HUDEP-2 (cell line): ENCODE results near the gene FKBP7.
A peak's percentile ranks its signal among the peaks of the same experiment; 100 is the strongest.
"Not testable (repeated sequence)": the region's sequence is repeated elsewhere in the genome, so short reads cannot be mapped to it uniquely, and the experiment has no call there.

ENCODE experiments used
- DNase-seq, 76 experiments: peaks; one replicate each; lab custom pipeline; 2025; ENCODE audit not compliant: unreplicated experiment in 76 of 76; lab: John Stamatoyannopoulos, UW

The FKBP7 gene

DNA sequence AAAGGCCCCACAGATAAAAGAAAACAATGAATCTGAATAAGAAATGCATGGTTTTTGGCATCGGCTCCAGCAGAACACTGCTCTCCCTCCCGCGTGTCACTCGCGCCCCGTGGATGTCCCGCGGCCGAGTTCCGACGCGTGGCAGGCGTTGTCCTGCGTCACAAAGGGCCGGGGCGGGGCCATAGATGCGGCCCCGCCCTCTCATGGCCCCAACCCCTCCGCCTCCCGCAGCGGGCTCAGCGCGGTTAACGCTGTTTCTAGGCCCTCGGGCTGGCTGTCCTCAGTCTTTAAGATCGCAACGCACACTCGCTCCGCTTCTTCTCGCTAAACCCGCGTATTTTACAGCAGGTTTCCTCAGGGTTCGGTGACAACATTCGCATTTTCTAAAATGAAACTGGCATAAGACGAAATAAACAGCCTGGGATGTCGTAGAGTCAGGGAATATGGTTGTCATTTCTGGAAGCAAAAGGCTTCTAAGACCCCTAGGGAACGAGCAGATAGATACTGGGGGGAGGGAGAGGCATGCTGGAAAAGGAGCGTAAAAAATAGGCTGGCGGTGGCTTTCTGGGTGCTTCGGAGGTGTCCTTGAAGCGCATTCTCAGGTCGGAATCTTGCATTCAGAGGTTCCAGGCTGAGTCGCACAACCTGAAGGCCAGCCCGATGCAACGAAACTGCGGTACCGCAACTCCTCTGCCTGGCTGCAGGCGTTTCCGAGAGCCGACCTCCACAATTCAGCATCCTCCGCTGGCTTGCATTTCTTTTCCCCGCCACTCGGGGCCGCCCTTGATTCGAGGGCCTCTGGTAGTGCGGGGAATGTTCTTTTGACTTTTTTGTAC, at the start of gene FKBP7:
Gene FKBP7, minus strand, starts transcription at position 162 of the 836 bp plus-strand sequence. Its CDS starts 101 bp downstream, at position 61.
- DNase-seq: peak in 72 of 76 experiments; percentile 3 to 81 (median 64)

- no peak for DNase-seq
Observed at GRCh38 chr2:178527592-178527991, 49.2 kb upstream of the FKBP7 start.

DNA sequence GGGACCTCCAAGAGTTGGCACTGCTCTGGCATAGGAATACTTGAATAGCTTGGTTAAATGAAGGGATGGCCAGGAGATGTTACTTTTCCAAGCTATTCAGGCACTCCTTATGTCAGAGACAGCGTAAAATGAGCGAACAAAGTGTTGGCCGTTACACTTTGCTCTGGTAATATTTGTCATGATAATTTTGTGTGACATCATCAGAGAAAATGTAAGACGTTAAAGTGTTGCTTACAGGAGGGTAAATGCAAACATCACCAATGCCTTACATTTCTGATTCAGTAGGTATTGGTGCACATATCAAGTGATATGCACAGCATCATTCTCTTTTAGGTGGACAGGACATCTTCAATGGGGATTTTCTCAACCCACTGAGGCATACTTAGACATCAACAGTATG, 47.9 kb upstream of the FKBP7 start:
- no peak for DNase-seq

GRCh38 chr2:178525460-178525859, 47.1 kb upstream of the FKBP7 start:
- not testable (repeated sequence) for DNase-seq

DNA sequence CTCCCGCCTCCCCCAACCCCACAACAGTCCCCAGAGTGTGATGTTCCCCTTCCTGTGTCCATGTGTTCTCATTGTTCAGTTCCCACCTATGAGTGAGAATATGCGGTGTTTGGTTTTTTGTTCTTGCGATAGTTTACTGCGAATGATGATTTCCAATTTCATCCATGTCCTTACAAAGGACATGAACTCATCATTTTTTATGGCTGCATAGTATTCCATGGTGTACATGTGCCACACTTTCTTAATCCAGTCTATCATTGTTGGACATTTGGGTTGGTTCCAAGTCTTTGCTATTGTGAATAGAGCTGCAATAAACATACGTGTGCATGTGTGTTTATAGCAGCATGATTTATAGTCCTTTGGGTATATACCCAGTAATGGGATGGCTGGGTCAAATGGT, 46.6 kb upstream of the FKBP7 start:
- DNase-seq: not testable (repeated sequence)

DNA sequence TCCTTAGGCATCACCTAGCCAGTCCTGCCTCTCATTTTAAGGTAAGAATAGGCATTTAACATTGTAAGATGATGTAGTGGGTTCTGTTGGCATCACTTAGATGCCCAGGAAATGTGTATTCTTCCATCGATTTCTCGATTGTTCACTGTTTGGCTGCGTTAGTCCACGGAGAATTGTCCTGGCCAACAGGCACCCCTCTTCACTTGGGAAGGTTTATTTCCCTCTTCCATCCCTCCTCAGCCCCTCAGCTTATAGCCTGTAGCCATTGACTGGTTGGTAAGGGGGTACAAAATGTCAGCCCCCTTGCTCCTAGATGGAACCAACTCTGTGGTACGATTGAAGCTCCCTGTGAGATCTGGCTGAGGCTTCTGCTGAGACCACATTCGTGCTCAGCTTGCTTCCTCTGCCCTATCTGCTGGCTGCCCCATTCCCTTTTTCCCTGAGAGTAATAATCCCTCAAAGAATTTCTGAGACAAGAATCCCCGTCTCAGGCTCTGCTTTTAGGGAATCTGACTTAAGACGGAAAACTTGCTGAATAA, 45.3 kb upstream of the FKBP7 start:
- DNase-seq: no peak

DNA sequence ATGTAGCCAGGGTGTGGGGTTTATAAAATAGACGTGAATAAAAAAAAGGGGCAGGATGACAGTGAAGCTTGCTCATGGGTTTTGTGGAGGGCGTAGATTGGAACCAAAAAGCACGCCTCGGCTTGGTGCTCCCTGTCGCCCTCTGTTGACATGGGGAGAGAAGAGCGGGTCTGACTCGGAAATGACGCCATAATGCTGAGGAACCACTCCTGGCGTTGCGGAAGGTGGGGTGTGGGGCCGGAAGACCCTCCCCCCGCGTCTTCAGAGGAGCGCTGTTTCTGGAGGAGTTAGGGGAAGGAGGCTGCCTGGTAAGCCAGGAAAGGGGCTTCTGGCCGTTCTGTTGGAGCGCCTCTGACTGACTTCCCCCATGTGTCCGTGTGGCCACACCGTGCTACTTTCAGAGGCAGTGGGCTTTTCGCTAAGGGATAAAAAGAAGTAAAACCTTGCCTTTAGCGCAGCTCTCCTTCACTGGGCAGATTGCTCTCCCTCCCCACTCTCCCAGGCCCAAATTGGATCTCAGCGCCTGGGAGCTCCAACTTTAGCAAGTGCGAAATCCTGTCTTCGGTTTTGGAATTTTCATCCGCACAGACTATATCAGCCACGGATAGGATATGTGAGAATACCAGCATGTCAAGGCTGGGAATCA, 44.7 kb upstream of the FKBP7 start:
- peak in 73 of 76 experiments; percentile 9 to 79 (median 51) for DNase-seq

- DNase-seq: no peak
Observed at GRCh38 chr2:178521304-178522150, 43.1 kb upstream of the FKBP7 start.

- no peak for DNase-seq
Observed at GRCh38 chr2:178517496-178517895, 39.1 kb upstream of the FKBP7 start.

DNA sequence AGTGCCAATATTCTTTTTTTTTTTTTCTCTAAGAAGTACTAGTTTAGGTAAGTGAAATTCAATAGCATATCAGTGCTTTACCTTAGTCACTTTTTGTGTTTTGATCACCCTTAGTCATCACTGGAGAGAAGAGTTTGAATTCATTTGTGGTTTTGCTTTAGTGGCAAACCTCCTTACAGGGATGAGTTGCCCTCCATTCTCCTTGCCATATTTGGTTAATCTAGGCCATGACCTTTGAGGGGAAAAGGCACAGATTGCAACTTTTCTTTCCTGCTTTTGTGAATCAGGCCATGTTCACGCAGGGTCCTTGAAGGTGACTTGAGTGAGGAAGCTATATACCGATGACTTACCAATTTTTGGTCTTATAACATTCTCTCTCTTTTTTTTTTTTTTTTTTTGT, 36.3 kb upstream of the FKBP7 start:
- DNase-seq: no peak

DNA sequence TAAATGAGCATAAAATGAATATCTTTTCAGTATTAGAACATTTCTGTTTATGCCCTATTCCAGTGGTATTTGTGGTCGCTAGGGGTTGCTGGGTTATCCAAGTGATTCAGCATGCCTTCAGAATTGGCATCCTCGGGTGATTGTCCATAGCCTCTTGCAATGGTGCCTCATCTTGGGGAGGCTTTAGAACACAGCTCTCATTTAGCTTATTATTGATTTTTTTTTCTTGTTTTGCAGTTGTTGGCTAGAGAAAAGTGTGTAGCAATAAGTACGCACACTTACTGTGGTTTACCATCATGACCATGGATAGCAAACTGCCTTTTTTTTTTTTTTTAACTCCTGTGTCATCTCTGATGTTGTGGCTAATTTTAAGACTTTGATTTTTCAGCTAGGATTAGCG, 35.5 kb upstream of the FKBP7 start:
- DNase-seq: no peak

GRCh38 chr2:178512484-178512883, 34.1 kb upstream of the FKBP7 start:
- no peak for DNase-seq

- DNase-seq: no peak
Observed at GRCh38 chr2:178510384-178510783, 32.0 kb upstream of the FKBP7 start.

DNA sequence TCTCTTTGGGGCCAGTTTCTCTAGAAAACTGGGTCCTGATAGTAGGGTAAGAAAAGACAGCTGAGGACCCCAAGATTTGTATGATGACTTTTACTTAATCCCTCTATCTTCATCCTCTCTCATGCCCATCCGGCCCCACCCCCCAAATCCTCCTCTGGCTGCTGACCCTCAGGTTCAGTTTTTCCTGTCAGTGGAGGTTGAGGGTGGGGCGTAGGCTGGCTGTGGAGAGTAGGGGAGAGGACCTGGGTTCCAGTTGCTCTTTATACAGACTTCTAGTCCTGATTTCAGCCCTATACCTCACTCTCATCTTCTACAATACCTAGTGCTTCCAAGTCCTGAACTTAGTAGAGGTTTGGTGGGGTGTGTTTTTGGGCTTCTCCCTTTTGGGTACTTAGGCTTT, 30.2 kb upstream of the FKBP7 start:
- no peak for DNase-seq

GRCh38 chr2:178506949-178507348, 28.5 kb upstream of the FKBP7 start:
- no peak for DNase-seq

DNA sequence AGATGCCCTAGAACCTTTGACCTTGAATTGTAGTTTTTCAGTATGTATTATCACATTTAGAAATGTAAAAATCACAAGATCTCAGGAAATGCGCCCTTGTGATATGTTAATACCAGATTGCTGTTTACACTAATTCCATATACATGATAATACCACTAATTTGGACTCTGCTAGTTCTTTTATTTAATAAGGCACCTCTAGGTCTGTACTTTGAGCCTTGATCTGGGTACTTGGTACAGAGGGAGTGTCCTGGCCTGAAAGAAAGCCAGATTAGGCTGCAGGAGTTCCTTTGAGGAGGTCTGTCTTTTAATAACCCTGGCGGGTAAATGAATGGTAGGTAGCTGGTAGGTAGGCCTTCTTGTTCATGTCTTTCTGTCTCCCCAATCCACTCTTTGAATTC, 28.1 kb upstream of the FKBP7 start:
- DNase-seq: no peak

DNA sequence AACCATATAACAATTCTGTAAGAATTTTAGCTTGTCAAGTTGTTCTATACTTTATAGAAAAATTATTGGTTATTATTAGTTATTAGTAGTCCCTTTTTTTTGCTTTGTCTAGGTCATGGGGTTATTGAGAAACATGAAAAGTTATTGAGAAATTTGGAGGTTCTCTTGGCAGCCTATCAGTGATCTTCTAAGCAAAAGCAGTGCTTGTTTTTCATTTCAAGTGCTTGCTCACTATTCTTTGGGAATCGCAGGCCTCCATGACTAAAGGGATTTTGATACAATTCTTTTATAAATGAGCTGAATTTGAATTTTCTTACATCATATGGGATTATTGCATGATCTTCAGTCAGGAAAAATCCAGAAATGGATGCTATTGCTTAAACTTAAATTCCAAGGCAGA, 27.7 kb upstream of the FKBP7 start:
- no peak for DNase-seq

- DNase-seq: no peak
Observed at GRCh38 chr2:178502751-178503150, 24.4 kb upstream of the FKBP7 start.

GRCh38 chr2:178499640-178500039, 21.2 kb upstream of the FKBP7 start:
- DNase-seq: no peak

DNA sequence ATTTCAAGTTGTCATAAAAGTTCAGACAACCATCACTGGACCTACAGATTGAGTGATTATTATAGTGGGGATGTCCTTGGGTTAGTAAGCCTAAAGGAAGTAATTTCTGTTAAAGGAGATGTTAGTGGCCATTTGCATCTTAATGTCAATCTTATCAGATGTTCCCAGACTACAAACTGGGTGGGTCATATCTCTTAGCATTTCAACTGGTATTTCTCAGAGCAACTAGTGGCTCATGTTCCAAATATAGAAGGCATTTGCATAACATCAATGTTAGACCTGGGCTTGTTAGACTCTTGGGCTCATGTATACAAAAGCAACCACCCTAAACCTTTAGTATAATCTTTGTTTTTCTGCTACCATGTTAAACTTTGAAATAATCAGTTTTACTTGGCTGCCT, 19.7 kb upstream of the FKBP7 start:
- peak in 25 of 76 experiments; percentile 7 to 68 (median 44) for DNase-seq

- no peak for DNase-seq
Observed at GRCh38 chr2:178496049-178496448, 17.6 kb upstream of the FKBP7 start.
